ENCODE data around the gene CD80.

The CD80 gene

DNA sequence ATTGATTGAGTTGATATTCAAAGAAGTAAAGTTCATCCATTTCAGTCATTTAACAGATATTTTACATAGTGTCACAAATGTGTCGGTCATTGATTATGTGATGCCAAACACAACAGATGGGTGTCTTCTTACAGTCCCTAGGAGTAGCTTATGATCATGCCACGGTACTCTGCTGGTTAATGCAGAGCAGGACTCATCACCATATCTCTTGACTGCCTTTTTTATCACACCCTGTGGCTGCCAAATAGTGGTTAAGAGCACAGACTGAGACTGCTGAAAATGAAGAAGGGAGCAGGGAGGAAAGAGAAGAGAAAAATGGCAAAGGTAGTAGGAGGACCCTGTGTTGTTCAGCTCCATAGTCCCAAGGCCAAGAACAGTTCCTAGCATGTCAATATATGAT is 73.9 kb downstream of the CD80 start:
- CTCF ChIA-PET = no interaction called here

More for the DNA sequence above, 73.9 kb downstream of the CD80 start:
- H3K4me1 ChIP-seq (ENCODE audit: control insufficient read depth, insufficient read depth, low read length) = no peaks in the 10 kb centered on the region
- TF ChIP-seq ZNF280C (tag by site-specific recombination; IDR thresholded peaks at IDR 0.05) (no peak), ZBTB7A (tag by site-specific recombination; IDR thresholded peaks at IDR 0.05; ENCODE audit: low read depth) (no peak), ZNF776 (tag by site-specific recombination; IDR thresholded peaks at IDR 0.05; ENCODE audit: borderline replicate concordance) (no peak), ZNF48 (tag by site-specific recombination; IDR thresholded peaks at IDR 0.05) (no peak), REST (tag by site-specific recombination; IDR thresholded peaks at IDR 0.05) (no peak), REPIN1 (tag by site-specific recombination; IDR thresholded peaks at IDR 0.05; ENCODE audit: low read depth) (no peak), YY2 (tag by site-specific recombination; IDR thresholded peaks at IDR 0.05) (no peak), ZNF701 (tag by site-specific recombination; IDR thresholded peaks at IDR 0.05) (no peak), SP7 (tag by site-specific recombination; IDR thresholded peaks at IDR 0.05) (no peak), ZNF174 (tag by site-specific recombination; IDR thresholded peaks at IDR 0.05) (no peak), ZNF580 (tag by site-specific recombination; IDR thresholded peaks at IDR 0.05) (no peak), ZFP69B (tag by site-specific recombination; IDR thresholded peaks at IDR 0.05) (no peak), ZFP37 (tag by site-specific recombination; IDR thresholded peaks at IDR 0.05) (no peak)
- TF ChIP-seq, protein P1, sequence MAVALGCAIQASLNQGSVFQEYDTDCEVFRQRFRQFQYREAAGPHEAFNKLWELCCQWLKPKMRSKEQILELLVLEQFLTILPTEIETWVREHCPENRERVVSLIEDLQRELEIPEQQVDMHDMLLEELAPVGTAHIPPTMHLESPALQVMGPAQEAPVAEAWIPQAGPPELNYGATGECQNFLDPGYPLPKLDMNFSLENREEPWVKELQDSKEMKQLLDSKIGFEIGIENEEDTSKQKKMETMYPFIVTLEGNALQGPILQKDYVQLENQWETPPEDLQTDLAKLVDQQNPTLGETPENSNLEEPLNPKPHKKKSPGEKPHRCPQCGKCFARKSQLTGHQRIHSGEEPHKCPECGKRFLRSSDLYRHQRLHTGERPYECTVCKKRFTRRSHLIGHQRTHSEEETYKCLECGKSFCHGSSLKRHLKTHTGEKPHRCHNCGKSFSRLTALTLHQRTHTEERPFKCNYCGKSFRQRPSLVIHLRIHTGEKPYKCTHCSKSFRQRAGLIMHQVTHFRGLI (tag by site-specific recombination; IDR thresholded peaks at IDR 0.05) = no peak
- TF ChIP-seq, protein P2, sequence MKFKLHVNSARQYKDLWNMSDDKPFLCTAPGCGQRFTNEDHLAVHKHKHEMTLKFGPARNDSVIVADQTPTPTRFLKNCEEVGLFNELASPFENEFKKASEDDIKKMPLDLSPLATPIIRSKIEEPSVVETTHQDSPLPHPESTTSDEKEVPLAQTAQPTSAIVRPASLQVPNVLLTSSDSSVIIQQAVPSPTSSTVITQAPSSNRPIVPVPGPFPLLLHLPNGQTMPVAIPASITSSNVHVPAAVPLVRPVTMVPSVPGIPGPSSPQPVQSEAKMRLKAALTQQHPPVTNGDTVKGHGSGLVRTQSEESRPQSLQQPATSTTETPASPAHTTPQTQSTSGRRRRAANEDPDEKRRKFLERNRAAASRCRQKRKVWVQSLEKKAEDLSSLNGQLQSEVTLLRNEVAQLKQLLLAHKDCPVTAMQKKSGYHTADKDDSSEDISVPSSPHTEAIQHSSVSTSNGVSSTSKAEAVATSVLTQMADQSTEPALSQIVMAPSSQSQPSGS (tag by site-specific recombination; IDR thresholded peaks at IDR 0.05; ENCODE audit: low read depth) = no peak
- TF ChIP-seq, protein P3, sequence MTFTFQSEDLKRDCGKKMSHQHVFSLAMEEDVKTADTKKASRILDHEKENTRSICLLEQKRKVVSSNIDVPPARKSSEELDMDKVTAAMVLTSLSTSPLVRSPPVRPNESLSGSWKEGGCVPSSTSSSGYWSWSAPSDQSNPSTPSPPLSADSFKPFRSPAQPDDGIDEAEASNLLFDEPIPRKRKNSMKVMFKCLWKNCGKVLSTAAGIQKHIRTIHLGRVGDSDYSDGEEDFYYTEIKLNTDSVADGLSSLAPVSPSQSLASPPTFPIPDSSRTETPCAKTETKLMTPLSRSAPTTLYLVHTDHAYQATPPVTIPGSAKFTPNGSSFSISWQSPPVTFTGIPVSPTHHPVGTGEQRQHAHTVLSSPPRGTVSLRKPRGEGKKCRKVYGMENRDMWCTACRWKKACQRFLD (tag by site-specific recombination; IDR thresholded peaks at IDR 0.05) = no peak
- peaks cover 0 to 36% of the 10 kb centered on the region in 2 experiments; a peak in 2 of 3 replicates for H3K36me3 ChIP-seq (ENCODE audit: control insufficient read depth in 2 of 2, insufficient read depth in 1 of 2, low read length in 2 of 2)
- POLR2A ChIA-PET = interaction anchor here (0.5 kb wide), 1 partner anchor 32 kb away, joined by 3 read pairs; no protein-coding TSS in a partner anchor
- H3K9me3 ChIP-seq (ENCODE audit: control insufficient read depth, insufficient read depth, low read depth, low read length) = no peaks in the 10 kb centered on the region
- no peak overlapping the region for H3K4me3 ChIP-seq (ENCODE audit: low read depth, low read length)
- no peak overlapping the region for H3K27ac ChIP-seq (ENCODE audit: extremely low read depth, low read depth, low read length)
